Hepatocyte (in vitro differentiated cells): ENCODE results near the gene ASTE1.

ENCODE experiments used
- CTCF ChIP-seq: fragments of 200-600 bp; sonication (generic); IDR thresholded peaks from 2 replicates; pipeline ENCODE4 v1.5.1; 2016; ENCODE audit warnings: antibody characterized with exemption, mild to moderate bottlenecking; ENCODE audit not compliant: poor library complexity
- EZH2phosphoT487 ChIP-seq: fragments of 200-600 bp; sonication (generic); IDR thresholded peaks from one replicate; pipeline ENCODE4 v1.6.1; 2018; ENCODE audit warnings: antibody characterized with exemption, mild to moderate bottlenecking, low read depth, moderate library complexity; ENCODE audit not compliant: unreplicated experiment, severe bottlenecking

GRCh38 chr3:130997289-130997688 is 29.3 kb downstream of the ASTE1 start:
- TF ChIP-seq CTCF (no peak), EZH2phosphoT487 (no peak)
